Peyer's patch (tissue), 4 donors: Measurements from ENCODE around the gene RPS4Y1. TPM values are rescaled to one million over a fixed set of nuclear protein-coding genes. Genes with fewer than 3 reads are reported as not detected.

ENCODE experiments used
- DNase-seq, 3 donors: peaks; one replicate each; pipeline ENCODE4 v3.0.0-alpha.2; 2017 to 2019
- H3K27ac ChIP-seq, 4 donors: fragments of 200-600 bp; sonication (generic); one replicate each; pipeline ENCODE4 v1.5.1; 2016 to 2019
- H3K27me3 ChIP-seq, 2 donors: fragments of 200-600 bp; sonication (generic); one replicate each; pipeline ENCODE4 v1.5.1; 2019
- H3K36me3 ChIP-seq, 3 donors: fragments of 200-600 bp; sonication (generic); one replicate each; pipeline ENCODE4 v1.5.1; 2016 to 2019
- H3K4me1 ChIP-seq, 4 donors: fragments of 200-600 bp; sonication (generic); one replicate each; pipeline ENCODE4 v1.5.1; 2016 to 2019
- H3K4me3 ChIP-seq, 4 donors: fragments of 200-600 bp; sonication (generic); 1 replicate in 3 of 4; 2 replicates in 1 of 4; pipeline ENCODE4 v1.5.1; 2016 to 2019; ENCODE audit warnings: mild to moderate bottlenecking in 1 of 4
- H3K9me3 ChIP-seq, 4 donors: fragments of 200-600 bp; sonication (generic); one replicate each; pipeline ENCODE4 v1.5.1; 2016 to 2019; ENCODE audit warnings: mild to moderate bottlenecking in 1 of 4
- POLR2A ChIP-seq, 2 donors: fragments of 450-650 bp; IDR thresholded peaks; one replicate each; pipeline ENCODE4 v1.5.1; 2017; ENCODE audit warnings: antibody characterized with exemption in 2 of 2, mild to moderate bottlenecking in 2 of 2, moderate library complexity in 2 of 2
- total RNA-seq, 4 donors: library from RNA; depleted of rRNA; stranded (reverse); fragments of >200 nt; gene quantifications; one replicate each; pipeline ENCODE4 v1.1.0, GENCODE V29; 2016
- TF ChIP-seq, protein P1 (sequence below), 6 experiments: fragments of 450-650 bp in 4 of 6; fragments of 200-600 bp in 2 of 6; sonication (generic) in 1 of 6; IDR thresholded peaks; one replicate each; pipeline ENCODE4 v1.5.1; 2017 to 2019; ENCODE audit warnings: antibody characterized with exemption in 6 of 6, mild to moderate bottlenecking in 3 of 6, moderate library complexity in 1 of 6

Gene RPS4Y1
- total RNA-seq, 4 donors from 2014 or later, result 95.1 to 117 TPM; not detected in 2

DNA sequence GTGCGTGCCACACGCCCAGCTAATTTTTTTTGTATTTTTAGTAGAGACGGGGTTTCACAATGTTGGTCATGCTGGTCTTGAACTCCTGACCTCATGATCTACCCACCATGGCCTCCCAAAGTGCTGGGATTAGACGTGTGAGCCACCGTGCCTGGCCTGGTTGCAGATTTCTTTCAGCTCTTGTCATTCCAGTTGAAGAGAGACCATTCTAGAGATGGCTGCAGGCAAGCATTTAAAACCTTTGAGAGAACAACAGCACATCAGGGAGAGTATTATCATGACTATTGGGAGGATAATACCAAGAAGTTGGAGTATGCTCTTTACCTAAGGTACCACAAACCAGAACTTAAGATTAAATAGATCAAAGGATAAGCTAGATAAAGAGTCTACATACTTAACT lies 12.9 kb upstream of the RPS4Y1 start:
- Histone ChIP-seq H3K4me3 (no peak overlapping the region), H3K4me1 (no peaks in the 10 kb centered on the region), H3K9me3 (no peaks in the 10 kb centered on the region), H3K36me3 (no peaks in the 10 kb centered on the region), H3K27ac (no peak overlapping the region), H3K27me3 (no peaks in the 10 kb centered on the region)
- no peak for TF ChIP-seq POLR2A (IDR thresholded peaks at IDR 0.05)
- TF ChIP-seq, protein P1, sequence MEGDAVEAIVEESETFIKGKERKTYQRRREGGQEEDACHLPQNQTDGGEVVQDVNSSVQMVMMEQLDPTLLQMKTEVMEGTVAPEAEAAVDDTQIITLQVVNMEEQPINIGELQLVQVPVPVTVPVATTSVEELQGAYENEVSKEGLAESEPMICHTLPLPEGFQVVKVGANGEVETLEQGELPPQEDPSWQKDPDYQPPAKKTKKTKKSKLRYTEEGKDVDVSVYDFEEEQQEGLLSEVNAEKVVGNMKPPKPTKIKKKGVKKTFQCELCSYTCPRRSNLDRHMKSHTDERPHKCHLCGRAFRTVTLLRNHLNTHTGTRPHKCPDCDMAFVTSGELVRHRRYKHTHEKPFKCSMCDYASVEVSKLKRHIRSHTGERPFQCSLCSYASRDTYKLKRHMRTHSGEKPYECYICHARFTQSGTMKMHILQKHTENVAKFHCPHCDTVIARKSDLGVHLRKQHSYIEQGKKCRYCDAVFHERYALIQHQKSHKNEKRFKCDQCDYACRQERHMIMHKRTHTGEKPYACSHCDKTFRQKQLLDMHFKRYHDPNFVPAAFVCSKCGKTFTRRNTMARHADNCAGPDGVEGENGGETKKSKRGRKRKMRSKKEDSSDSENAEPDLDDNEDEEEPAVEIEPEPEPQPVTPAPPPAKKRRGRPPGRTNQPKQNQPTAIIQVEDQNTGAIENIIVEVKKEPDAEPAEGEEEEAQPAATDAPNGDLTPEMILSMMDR (IDR thresholded peaks at IDR 0.05), result no peak
- no peak for DNase-seq

DNA sequence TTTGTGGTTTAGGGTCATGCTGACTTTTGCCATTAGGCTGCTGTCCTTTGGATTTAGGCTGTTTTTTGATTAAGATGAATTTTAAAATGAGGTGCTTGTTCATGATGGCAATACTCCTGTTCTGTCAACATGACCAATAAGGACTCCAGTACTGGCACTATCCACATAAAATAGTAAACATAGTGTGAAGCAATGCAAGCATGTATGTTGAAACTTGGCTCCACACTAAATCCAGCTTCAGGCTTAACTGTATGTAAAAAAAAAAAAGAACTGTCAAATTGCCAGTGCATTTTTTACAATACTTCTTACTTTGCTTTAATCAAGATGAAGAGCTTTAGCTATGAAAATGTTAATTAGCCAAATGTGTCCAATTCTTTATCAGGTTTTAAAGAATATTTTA lies 6.2 kb upstream of the RPS4Y1 start:
- Histone ChIP-seq H3K27me3 (no peaks in the 10 kb centered on the region), H3K4me1 (no peaks in the 10 kb centered on the region), H3K9me3 (no peaks in the 10 kb centered on the region), H3K27ac (no peak overlapping the region), H3K36me3 (no peaks in the 10 kb centered on the region), H3K4me3 (no peak overlapping the region)
- TF ChIP-seq POLR2A (IDR thresholded peaks at IDR 0.05), result no peak
- TF ChIP-seq, protein P1 (IDR thresholded peaks at IDR 0.05), result no peak
- no peak for DNase-seq

DNA sequence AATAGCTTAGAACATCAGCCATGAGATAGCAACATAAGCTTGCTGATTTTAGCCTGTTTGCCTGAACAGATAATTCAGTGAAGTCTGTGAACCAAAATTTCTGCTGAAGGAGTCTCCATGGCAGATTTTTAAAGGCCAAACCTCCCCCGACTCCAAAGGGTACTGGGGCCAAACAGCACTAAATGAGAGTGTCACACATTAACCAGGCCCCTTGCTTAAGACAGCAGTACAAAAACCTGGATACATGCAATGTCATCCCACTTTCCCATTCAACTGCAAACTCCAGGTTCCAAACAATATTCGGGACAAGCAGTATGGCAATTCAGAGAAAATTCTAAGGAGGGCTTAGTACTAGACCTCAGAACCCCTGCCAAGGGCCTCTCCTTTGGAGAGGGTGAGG lies 4.3 kb upstream of the RPS4Y1 start:
- TF ChIP-seq, protein P1 (IDR thresholded peaks at IDR 0.05), result no peak
- no peak for TF ChIP-seq POLR2A (IDR thresholded peaks at IDR 0.05)
- no peaks in the 10 kb centered on the region for H3K36me3 ChIP-seq
- no peaks in the 10 kb centered on the region for H3K27me3 ChIP-seq
- no peaks in the 10 kb centered on the region for H3K9me3 ChIP-seq
- no peak overlapping the region for H3K27ac ChIP-seq
- H3K4me3 ChIP-seq, result no peak overlapping the region
- no peaks in the 10 kb centered on the region for H3K4me1 ChIP-seq
- no peak for DNase-seq

- no peak for DNase-seq
- Histone ChIP-seq H3K27ac (no peak overlapping the region), H3K36me3 (no peaks in the 10 kb centered on the region), H3K4me3 (no peak overlapping the region), H3K9me3 (no peaks in the 10 kb centered on the region), H3K27me3 (no peaks in the 10 kb centered on the region), H3K4me1 (no peaks in the 10 kb centered on the region)
- no peak for TF ChIP-seq POLR2A (IDR thresholded peaks at IDR 0.05)
- TF ChIP-seq, protein P1 (IDR thresholded peaks at IDR 0.05), result no peak
Measured at GRCh38 chrY:2837932-2838331, 3.5 kb upstream of the RPS4Y1 start.

- Histone ChIP-seq H3K36me3 (peaks cover 0 to 59% (median 0%) of the 10 kb centered on the region in 3 donors), H3K4me3 (no peak overlapping the region), H3K4me1 (no peaks in the 10 kb centered on the region), H3K27ac (no peak overlapping the region), H3K9me3 (no peaks in the 10 kb centered on the region), H3K27me3 (no peaks in the 10 kb centered on the region)
- DNase-seq, result no peak
- no peak for TF ChIP-seq POLR2A (IDR thresholded peaks at IDR 0.05)
- TF ChIP-seq, protein P1 (IDR thresholded peaks at IDR 0.05), result no peak
Measured at GRCh38 chrY:2846791-2847190, 5.4 kb downstream of the RPS4Y1 start.

DNA sequence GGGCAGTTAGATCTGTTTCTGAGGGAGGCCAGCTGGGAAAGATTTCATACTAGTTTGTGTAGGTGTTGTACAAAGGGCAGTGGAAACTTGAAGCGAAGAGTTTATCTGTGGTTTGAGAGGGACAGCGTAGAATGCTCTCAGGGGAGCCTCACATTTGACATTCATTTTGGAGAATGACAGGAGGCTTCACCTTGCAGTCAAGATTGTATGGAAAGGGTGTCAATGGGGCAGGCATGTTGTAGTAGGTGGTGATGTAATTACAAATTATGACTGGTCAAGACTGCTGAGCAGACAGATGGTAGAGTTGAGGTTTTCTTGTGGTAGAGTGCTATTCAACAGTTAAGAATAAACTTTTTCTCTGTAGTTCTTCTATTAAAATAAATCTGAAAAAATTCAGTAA lies 7.0 kb downstream of the RPS4Y1 start:
- no peak overlapping the region for H3K4me3 ChIP-seq
- DNase-seq, result no peak
- H3K27me3 ChIP-seq, result no peaks in the 10 kb centered on the region
- no peak overlapping the region for H3K27ac ChIP-seq
- TF ChIP-seq, protein P1 (IDR thresholded peaks at IDR 0.05), result no peak
- TF ChIP-seq POLR2A (IDR thresholded peaks at IDR 0.05), result no peak
- no peaks in the 10 kb centered on the region for H3K9me3 ChIP-seq
- H3K4me1 ChIP-seq, result no peaks in the 10 kb centered on the region
- peaks cover 0 to 58% (median 0%) of the 10 kb centered on the region in 3 donors for H3K36me3 ChIP-seq
